ENCODE data around the gene EXOG.

EXOG gene

DNA sequence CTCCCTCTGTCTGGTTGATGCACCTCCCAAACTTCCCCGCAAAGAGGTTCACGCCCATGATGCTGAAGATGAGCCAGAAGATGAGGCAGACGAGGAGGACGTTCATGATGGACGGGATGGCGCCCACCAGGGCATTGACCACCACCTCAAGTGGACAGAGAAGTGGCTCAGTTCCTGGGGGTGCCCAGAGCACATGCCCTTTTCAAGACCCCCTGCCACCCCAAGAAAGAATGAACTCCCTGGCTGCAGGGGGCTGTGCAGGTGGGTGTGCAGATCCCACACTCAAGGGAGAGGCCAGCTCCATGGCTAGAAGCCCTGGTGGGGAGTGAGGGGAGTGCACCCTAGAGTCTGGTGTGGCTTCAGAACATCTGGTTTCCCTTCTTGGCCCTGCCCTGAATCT is 64.1 kb downstream of the EXOG start:
- Histone ChIP-seq H3K36me3 (no peaks in the 10 kb centered on the region), H3K9me3 (ENCODE audit: severe bottlenecking) (no peaks in the 10 kb centered on the region), H3K27me3 (ENCODE audit: insufficient read depth, low read depth, severe bottlenecking) (no peaks in the 10 kb centered on the region), H3K27ac (no peak overlapping the region), H3K4me3 (ENCODE audit: low read depth, low read length) (no peak overlapping the region)
- TF ChIP-seq, protein P1, sequence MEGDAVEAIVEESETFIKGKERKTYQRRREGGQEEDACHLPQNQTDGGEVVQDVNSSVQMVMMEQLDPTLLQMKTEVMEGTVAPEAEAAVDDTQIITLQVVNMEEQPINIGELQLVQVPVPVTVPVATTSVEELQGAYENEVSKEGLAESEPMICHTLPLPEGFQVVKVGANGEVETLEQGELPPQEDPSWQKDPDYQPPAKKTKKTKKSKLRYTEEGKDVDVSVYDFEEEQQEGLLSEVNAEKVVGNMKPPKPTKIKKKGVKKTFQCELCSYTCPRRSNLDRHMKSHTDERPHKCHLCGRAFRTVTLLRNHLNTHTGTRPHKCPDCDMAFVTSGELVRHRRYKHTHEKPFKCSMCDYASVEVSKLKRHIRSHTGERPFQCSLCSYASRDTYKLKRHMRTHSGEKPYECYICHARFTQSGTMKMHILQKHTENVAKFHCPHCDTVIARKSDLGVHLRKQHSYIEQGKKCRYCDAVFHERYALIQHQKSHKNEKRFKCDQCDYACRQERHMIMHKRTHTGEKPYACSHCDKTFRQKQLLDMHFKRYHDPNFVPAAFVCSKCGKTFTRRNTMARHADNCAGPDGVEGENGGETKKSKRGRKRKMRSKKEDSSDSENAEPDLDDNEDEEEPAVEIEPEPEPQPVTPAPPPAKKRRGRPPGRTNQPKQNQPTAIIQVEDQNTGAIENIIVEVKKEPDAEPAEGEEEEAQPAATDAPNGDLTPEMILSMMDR (IDR thresholded peaks at IDR 0.05; ENCODE audit: low read depth, low read length) = no peak
- peak; percentile 1 for DNase-seq

DNA sequence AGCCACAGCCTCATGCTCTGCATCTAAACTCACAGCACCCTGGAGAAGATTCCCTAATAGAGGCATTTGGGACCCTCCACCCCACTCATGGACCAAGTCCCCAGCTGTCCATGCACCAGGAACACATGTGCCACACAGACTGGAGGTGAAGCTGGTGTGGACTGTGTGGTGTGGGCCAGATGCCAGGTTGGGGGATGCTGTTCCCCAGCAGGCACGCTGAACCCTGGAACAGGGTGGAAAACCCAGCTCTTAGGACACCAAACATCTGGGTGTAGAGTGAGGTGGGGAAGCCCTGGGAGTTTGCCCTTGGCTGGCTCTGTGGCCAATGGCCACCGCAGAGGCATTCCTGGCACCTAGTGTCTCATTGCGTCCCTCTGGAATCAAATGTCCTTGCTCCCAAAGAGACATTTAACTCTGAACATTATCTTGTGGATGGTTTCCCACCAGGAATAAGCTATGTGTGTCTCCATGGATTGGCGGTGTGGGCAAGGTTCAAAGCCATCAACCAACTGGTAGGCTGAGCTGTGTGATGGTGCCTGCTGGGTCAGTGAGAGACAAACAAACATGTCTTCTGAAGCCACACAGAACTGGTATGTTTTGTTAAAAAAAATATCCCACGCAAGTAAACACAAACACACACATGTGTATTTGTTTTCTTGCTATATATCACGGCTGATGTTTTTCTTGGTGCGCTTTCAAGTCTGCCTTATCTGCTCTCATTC is 65.0 kb downstream of the EXOG start:
- no peak overlapping the region for H3K27ac ChIP-seq
- no peaks in the 10 kb centered on the region for H3K9me3 ChIP-seq (ENCODE audit: severe bottlenecking)
- H3K4me3 ChIP-seq (ENCODE audit: low read depth, low read length) = no peak overlapping the region
- no peak for DNase-seq
- H3K36me3 ChIP-seq = no peaks in the 10 kb centered on the region
- no peaks in the 10 kb centered on the region for H3K27me3 ChIP-seq (ENCODE audit: insufficient read depth, low read depth, severe bottlenecking)
- TF ChIP-seq, protein P1 (IDR thresholded peaks at IDR 0.05; ENCODE audit: low read depth, low read length) = no peak

DNA sequence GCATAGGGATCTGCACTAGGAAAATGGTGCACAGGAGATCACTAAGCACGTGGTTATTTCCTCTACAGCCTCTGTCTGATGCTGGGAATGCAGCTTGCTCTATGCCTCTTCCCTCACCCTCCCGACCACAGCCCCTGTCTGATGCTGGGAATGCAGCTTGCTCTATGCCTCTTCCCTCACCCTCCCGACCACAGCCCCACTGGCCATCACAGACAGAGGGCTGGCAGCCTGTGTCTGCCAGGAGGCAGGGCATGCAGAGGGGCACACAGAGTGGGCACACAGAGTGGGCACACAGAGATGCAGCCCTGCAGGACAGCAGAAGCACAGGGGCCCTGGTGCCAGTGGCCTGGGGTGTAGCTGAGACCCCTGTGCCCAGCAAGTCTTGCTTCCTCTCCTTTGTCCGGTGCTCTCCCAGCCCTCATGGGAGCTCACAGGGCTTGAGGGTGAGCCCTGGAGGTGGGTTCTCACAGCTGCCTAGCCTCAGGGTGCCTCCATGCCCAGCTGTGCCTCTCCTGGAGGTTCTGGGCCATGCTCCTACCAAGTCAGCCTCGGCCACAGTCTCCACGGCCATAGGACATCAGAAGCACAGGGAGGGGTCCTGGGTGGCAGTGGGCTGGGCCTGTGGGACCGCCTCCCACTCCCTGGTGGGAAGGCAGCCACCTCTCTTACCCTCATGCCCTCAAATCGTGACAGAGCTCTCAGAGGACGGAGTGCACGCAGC is 65.8 kb downstream of the EXOG start:
- TF ChIP-seq, protein P1 (IDR thresholded peaks at IDR 0.05; ENCODE audit: low read depth, low read length) = no peak
- Histone ChIP-seq H3K27me3 (ENCODE audit: insufficient read depth, low read depth, severe bottlenecking) (no peaks in the 10 kb centered on the region), H3K9me3 (ENCODE audit: severe bottlenecking) (no peaks in the 10 kb centered on the region), H3K4me3 (ENCODE audit: low read depth, low read length) (no peak overlapping the region), H3K36me3 (no peaks in the 10 kb centered on the region), H3K27ac (no peak overlapping the region)
- DNase-seq = no peak

DNA sequence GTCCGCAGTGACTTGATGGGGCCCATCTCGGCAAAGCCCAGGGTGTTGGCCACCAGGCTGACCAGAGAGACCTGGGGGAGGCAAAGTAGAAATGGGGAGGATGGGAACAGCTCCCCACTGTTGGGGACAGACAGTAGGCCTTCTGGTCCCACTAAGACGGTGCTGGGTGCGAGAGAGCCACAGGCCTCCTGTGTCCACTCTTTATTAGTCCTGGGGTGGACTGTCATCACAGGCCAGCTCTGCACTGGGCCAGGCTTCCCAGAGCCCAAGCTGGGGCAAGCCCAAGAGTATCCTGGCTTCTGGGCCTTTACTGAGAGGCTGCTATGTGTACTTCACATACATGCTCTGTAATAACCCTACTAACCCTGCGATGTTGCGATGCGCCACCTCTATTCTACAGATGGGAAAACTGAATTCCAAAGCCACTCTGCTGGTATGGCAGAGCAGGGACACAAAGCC is 66.4 kb downstream of the EXOG start:
- TF ChIP-seq, protein P1 (IDR thresholded peaks at IDR 0.05; ENCODE audit: low read depth, low read length) = no peak
- Histone ChIP-seq H3K9me3 (ENCODE audit: severe bottlenecking) (no peaks in the 10 kb centered on the region), H3K36me3 (no peaks in the 10 kb centered on the region), H3K27ac (no peak overlapping the region), H3K4me3 (ENCODE audit: low read depth, low read length) (no peak overlapping the region), H3K27me3 (ENCODE audit: insufficient read depth, low read depth, severe bottlenecking) (no peaks in the 10 kb centered on the region)
- DNase-seq = no peak

DNA sequence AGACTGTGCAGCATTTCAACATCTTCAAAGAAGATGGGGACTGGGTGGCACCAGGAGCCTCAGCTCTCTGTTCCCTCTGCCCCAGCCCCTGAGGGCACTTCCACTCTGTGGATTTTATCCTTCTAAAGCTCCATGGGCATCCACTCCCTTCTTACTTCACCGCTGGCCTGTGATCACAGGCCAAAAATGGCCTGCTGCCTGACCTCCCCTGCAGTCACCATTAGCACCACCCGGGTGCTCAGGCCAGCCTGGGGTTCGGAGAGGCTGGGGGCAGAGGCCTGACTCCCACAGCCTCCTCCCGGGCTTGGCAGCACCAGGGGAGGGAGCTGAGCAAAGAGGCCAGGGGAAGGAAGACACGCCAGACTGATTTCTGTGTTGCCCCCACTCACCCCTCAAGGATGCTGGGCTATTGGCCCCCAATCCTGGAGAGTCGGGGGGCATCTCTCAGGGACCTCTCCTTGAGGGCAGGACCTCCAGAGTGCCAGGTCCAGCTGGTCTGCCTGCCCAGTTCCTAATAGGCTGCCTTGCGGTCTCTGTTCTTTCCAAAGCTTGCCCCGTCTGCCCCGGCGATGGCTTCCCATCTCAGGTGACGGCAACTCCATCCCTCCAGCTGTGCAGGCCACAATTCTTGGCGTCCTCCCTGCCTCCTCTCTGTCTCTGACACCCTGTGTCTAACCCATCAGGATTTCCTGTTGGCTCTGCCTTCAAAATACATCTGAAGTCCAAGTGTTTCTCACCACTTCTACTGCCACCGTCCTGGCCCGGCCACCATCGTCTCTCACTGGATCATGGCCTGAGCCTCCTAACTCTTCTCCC is 67.1 kb downstream of the EXOG start:
- no peaks in the 10 kb centered on the region for H3K36me3 ChIP-seq
- no peak overlapping the region for H3K27ac ChIP-seq
- H3K27me3 ChIP-seq (ENCODE audit: insufficient read depth, low read depth, severe bottlenecking) = no peaks in the 10 kb centered on the region
- TF ChIP-seq, protein P1 (IDR thresholded peaks at IDR 0.05; ENCODE audit: low read depth, low read length) = no peak
- no peak overlapping the region for H3K4me3 ChIP-seq (ENCODE audit: low read depth, low read length)
- no peaks in the 10 kb centered on the region for H3K9me3 ChIP-seq (ENCODE audit: severe bottlenecking)
- DNase-seq = no peak
